Esophagus squamous epithelium (tissue), 5 donors: ENCODE measurements around the gene GUCY1A1. TPM values are rescaled to one million over a fixed set of nuclear protein-coding genes. Genes with fewer than 3 reads are reported as not detected.
A peak's percentile ranks its signal among the peaks of the same experiment; 100 is the strongest.

Experiments used
- DNase-seq: peaks from one replicate; lab custom pipeline; 2025; lab: John Stamatoyannopoulos, UW
- H3K27ac ChIP-seq, 4 donors: fragments of 200-600 bp; sonication (generic); one replicate each; pipeline ENCODE4 v1.5.1; 2016 to 2019; ENCODE audit warnings: mild to moderate bottlenecking in 1 of 4
- H3K27me3 ChIP-seq, 4 donors: fragments of 200-600 bp; sonication (generic); 1 replicate in 3 of 4; 2 replicates in 1 of 4; pipeline versions ENCODE4 v1.5.1 to v1.6.0; 2017 to 2021; ENCODE audit warnings: antibody characterized with exemption in 1 of 4
- H3K36me3 ChIP-seq, 3 donors: fragments of 200-600 bp; sonication (generic); one replicate each; pipeline ENCODE4 v1.5.1; 2016 to 2019
- H3K4me1 ChIP-seq, 3 donors: fragments of 200-600 bp; sonication (generic); one replicate each; pipeline ENCODE4 v1.5.1; 2017 to 2019
- H3K4me3 ChIP-seq, 4 donors: fragments of 200-600 bp; sonication (generic); 1 replicate in 3 of 4; 2 replicates in 1 of 4; pipeline ENCODE4 v1.5.1; 2016 to 2019; ENCODE audit warnings: mild to moderate bottlenecking in 2 of 4, moderate library complexity in 1 of 4
- H3K9me3 ChIP-seq, 3 donors: fragments of 200-600 bp; sonication (generic); one replicate each; pipeline ENCODE4 v1.5.1; 2016 to 2019
- POLR2A ChIP-seq, 4 donors: fragments of 450-650 bp; IDR thresholded peaks; one replicate each; pipeline ENCODE4 v1.6.1; 2017; ENCODE audit warnings: antibody characterized with exemption in 4 of 4, mild to moderate bottlenecking in 4 of 4, moderate library complexity in 3 of 4
- WGBS, 2 donors: methylation state at CpG; one replicate each; pipeline ENCODE4 v1.1.5; 2018; 5-methylcytosine and 5-hydroxymethylcytosine counted together
- intact Hi-C: fragments of 100-400 bp; cut with DNase I; formaldehyde crosslinking; loops from one replicate; pipeline ENCODE4 v1.15.0; 2022
- total RNA-seq, 4 donors: library from RNA; depleted of rRNA; stranded (reverse); fragments of >200 nt; gene quantifications; one replicate each; pipeline ENCODE4 v1.1.0, GENCODE V29; 2016
- TF ChIP-seq, protein P1 (sequence below), 6 experiments: fragments of 450-650 bp in 4 of 6; fragments of 200-600 bp in 2 of 6; sonication (generic) in 2 of 6; IDR thresholded peaks; one replicate each; pipeline ENCODE4 v1.5.1; 2016 to 2019; ENCODE audit warnings: antibody characterized with exemption in 6 of 6, mild to moderate bottlenecking in 4 of 6, moderate library complexity in 4 of 6
- donor health status: DM: yes; HTN: yes; CAD: no.

The GUCY1A1 gene
- total RNA-seq, 4 donors from 2014 or later = 0.45 to 8.6 (median 5.1) TPM

DNA sequence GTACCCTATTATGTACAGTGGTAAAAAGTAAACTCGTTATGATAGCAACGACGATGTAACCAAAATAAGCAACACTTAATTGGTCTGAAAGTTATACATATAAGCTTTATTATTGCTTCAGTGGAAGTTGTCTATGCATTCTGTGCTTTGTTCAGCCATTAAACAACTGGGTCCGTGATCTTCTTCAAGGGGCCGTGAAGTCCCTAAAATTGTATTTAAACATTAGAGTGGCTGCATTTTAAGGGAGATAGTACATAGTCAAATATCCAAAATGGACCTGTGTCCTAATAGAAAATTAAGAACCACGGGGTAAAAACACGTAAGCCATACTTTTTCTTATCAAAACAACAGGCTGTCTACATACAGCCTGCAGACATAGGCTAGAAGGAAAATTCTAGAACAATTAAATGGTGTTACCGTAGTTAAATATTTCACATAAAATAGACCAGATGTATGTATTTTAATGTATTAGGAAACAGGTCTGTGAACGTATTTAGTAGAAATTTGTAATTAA lies 2.1 kb downstream of the GUCY1A1 start:
- no peak for TF ChIP-seq POLR2A (IDR thresholded peaks at IDR 0.05)
- TF ChIP-seq, protein P1, sequence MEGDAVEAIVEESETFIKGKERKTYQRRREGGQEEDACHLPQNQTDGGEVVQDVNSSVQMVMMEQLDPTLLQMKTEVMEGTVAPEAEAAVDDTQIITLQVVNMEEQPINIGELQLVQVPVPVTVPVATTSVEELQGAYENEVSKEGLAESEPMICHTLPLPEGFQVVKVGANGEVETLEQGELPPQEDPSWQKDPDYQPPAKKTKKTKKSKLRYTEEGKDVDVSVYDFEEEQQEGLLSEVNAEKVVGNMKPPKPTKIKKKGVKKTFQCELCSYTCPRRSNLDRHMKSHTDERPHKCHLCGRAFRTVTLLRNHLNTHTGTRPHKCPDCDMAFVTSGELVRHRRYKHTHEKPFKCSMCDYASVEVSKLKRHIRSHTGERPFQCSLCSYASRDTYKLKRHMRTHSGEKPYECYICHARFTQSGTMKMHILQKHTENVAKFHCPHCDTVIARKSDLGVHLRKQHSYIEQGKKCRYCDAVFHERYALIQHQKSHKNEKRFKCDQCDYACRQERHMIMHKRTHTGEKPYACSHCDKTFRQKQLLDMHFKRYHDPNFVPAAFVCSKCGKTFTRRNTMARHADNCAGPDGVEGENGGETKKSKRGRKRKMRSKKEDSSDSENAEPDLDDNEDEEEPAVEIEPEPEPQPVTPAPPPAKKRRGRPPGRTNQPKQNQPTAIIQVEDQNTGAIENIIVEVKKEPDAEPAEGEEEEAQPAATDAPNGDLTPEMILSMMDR (IDR thresholded peaks at IDR 0.05) = no peak
- no peaks in the 10 kb centered on the region for H3K36me3 ChIP-seq
- H3K4me3 ChIP-seq = peak overlapping the region in 2 of 4 donors; percentile 58 to 81
- intact Hi-C loops = no loop called here
- DNase-seq = no peak
- peaks cover 0 to 19% (median 3%) of the 10 kb centered on the region in 3 donors for H3K4me1 ChIP-seq
- H3K27me3 ChIP-seq = peaks cover 0 to 28% (median 0%) of the 10 kb centered on the region in 4 donors
- no peaks in the 10 kb centered on the region for H3K9me3 ChIP-seq
- H3K27ac ChIP-seq = peak overlapping the region in 2 of 4 donors; percentile 64 to 84
- 41 to 55% methylated on average over 9 of the region's 9 CpGs for WGBS, 2 donors

DNA sequence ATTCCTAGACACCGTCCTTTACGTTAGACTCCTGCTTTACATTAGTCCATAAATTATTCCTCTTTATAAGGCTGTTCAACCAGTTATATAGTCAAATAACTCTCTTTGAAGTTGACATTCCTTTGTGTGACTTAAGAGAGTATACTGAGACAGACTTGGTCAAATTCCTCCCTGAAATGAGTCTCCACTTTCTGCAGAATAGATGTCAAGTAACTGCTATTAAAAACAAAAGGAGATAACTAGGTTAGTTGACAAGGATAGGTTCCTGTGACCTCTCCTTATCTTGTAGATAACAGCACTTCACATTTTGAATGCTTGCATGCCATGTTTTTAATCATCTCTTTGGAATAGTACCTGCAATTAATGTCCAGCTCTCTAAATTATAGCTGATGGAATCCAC lies 5.7 kb downstream of the GUCY1A1 start:
- Histone ChIP-seq H3K27me3 (peaks cover 0 to 16% (median 0%) of the 10 kb centered on the region in 4 donors), H3K4me3 (no peak overlapping the region), H3K9me3 (no peaks in the 10 kb centered on the region), H3K4me1 (peaks cover 0 to 19% (median 3%) of the 10 kb centered on the region in 3 donors), H3K27ac (no peak overlapping the region), H3K36me3 (no peaks in the 10 kb centered on the region)
- intact Hi-C loops = no loop called here
- TF ChIP-seq POLR2A (IDR thresholded peaks at IDR 0.05) = no peak
- TF ChIP-seq, protein P1 (IDR thresholded peaks at IDR 0.05) = no peak
- whole genome bisulfite sequencing, 2 donors = 84 to 86% methylated on average over 2 of the region's 2 CpGs
- DNase-seq = no peak

DNA sequence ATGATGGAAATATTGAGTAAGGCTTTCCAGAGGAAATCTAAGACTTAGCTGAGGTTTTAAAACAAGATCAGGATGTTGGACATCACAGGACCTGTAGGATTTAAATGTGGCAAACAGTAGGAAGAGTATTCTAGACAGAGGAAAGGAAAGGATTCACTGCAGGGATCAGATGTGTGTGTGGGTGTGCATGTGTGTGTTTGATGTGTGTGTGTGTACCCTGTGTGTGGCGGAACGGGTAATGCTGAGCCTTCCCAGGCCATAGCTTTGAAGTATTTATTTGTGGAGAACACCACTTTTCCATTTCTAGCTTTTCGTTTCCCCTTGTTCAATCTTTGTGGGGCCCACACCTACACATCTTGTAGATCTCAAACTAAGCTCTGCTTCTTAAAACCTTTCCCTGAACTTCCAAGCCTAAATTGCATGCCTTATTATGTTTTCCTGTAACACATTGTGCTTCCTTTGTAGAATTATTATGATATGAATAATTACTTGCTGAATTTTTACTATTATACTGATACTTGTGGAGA lies 6.9 kb downstream of the GUCY1A1 start:
- intact Hi-C loops = no loop called here
- TF ChIP-seq POLR2A (IDR thresholded peaks at IDR 0.05) = no peak
- TF ChIP-seq, protein P1 (IDR thresholded peaks at IDR 0.05) = no peak
- H3K27me3 ChIP-seq = peaks cover 0 to 4% (median 0%) of the 10 kb centered on the region in 4 donors
- 78 to 82% methylated on average over 3 of the region's 3 CpGs for WGBS, 2 donors
- H3K27ac ChIP-seq = peak overlapping the region in 1 of 4 donors; percentile 31
- peaks cover 0 to 10% (median 0%) of the 10 kb centered on the region in 3 donors for H3K4me1 ChIP-seq
- H3K9me3 ChIP-seq = no peaks in the 10 kb centered on the region
- DNase-seq = no peak
- H3K4me3 ChIP-seq = no peak overlapping the region
- H3K36me3 ChIP-seq = no peaks in the 10 kb centered on the region

DNA sequence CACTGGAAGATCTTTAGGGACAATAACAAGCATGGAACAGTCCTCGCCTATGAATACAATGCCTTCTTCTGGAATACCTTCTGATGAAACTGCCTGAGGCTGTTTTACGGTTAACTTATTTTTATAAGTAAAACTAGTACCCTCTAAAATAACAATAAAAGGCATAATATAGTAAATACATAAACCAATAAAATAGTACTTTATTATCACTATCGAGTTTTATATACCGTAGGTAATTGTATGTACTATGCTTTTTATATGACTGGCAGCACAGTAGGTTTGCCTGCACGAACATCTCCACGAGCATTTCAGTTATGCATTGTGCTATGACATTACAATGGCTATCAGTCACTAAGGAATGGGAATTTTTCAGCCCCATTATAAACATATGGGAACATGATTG lies 8.0 kb downstream of the GUCY1A1 start:
- H3K36me3 ChIP-seq = no peaks in the 10 kb centered on the region
- H3K27me3 ChIP-seq = no peaks in the 10 kb centered on the region
- no peaks in the 10 kb centered on the region for H3K9me3 ChIP-seq
- WGBS, 2 donors = 77 to 85% methylated on average over 6 of the region's 6 CpGs
- no peak for DNase-seq
- no peak overlapping the region for H3K27ac ChIP-seq
- intact Hi-C loops = no loop called here
- peaks cover 0 to 16% (median 2%) of the 10 kb centered on the region in 3 donors for H3K4me1 ChIP-seq
- TF ChIP-seq, protein P1 (IDR thresholded peaks at IDR 0.05) = no peak
- no peak for TF ChIP-seq POLR2A (IDR thresholded peaks at IDR 0.05)
- no peak overlapping the region for H3K4me3 ChIP-seq

DNA sequence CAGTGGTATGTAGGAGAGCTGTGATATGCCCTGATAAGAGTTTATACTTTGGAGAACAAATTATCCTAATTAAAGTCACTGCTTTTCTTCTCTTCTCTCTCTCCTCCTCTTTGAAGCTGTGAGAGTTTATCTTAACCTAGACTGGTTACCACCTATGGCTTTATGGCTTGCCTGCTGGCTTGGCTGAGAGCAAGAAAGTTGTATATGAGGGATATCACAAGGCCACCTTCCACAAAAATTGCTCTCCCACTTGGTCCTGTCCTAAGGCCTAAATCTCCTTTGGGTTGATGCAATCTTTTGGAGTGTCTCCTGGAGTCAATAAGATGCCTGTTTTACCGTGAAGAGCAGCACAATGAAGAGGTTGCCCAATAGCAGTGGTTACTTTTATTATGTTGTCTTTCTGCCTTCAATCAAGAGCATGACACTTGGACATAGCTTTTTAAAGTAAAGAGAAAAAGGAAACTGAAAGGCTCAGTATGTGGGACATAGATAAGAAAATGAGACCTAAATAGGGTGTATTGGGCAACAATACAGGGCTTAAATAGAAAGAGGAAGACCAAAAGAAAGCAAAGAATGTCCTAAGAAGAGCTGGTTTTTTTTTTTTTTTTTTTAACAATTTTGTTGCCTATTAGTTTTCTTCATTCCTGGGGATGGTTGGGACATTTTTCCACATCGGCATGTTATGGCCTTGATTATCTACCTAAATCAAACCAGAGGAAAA lies 9.2 kb downstream of the GUCY1A1 start:
- WGBS, 2 donors = 32 to 38% methylated on average over 2 of the region's 2 CpGs
- H3K4me1 ChIP-seq = peaks cover 0 to 19% (median 2%) of the 10 kb centered on the region in 3 donors

More for the DNA sequence above, 9.2 kb downstream of the GUCY1A1 start:
- no peaks in the 10 kb centered on the region for H3K27me3 ChIP-seq
- no peak for DNase-seq
- intact Hi-C loops = no loop called here
- H3K27ac ChIP-seq = peak overlapping the region in 2 of 4 donors; percentile 41 to 54
- H3K9me3 ChIP-seq = no peaks in the 10 kb centered on the region
- no peak overlapping the region for H3K4me3 ChIP-seq
- TF ChIP-seq POLR2A (IDR thresholded peaks at IDR 0.05) = no peak
- TF ChIP-seq, protein P1 (IDR thresholded peaks at IDR 0.05) = no peak
- no peaks in the 10 kb centered on the region for H3K36me3 ChIP-seq
